Stimulated activated CD8-positive, alpha-beta memory T cell treated with anti-CD3 and anti-CD28 coated beads, Interleukin-15, amount 100 ng/mL, for 4 hours (primary cell): ENCODE measurements around the gene PIGK.

Source experiments
- DNase-seq, 2 donors: peaks; one replicate each; pipeline ENCODE4 v3.0.0-alpha.2; 2020; ENCODE audit warnings: low read depth in 2 of 2

PIGK gene

GRCh38 chr1:77039111-77039510 lies 180.1 kb downstream of the PIGK start:
- DNase-seq: no peak
